Effector memory CD4-positive, alpha-beta T cell (primary cell): Measurements from ENCODE around the gene ABCA4.

Experiments
- DNase-seq, 3 donors: peaks; one replicate each; pipeline ENCODE4 v3.0.0-alpha.2; 2020
- H3K27ac ChIP-seq: 2 replicates; pipeline ENCODE4 v1.7.0; 2013; ENCODE audit warnings: mild to moderate bottlenecking, low read length, moderate library complexity; ENCODE audit not compliant: insufficient read depth, poor library complexity, severe bottlenecking
- H3K27me3 ChIP-seq: replicated peaks from 2 replicates; pipeline ENCODE4 v1.7.0; 2013; ENCODE audit warnings: mild to moderate bottlenecking, low read length; ENCODE audit not compliant: insufficient read depth, control insufficient read depth, poor library complexity, severe bottlenecking
- H3K36me3 ChIP-seq: 2 replicates; pipeline ENCODE4 v1.7.0; 2013; ENCODE audit warnings: mild to moderate bottlenecking, low read length, moderate library complexity; ENCODE audit not compliant: control insufficient read depth, insufficient read depth
- H3K4me1 ChIP-seq: 2 replicates; pipeline ENCODE4 v1.7.0; 2013; ENCODE audit warnings: low read length, mild to moderate bottlenecking; ENCODE audit not compliant: control insufficient read depth, insufficient read depth, poor library complexity, severe bottlenecking
- H3K4me3 ChIP-seq: 2 replicates; pipeline ENCODE4 v1.7.0; 2013; ENCODE audit warnings: low read length, low read depth, mild to moderate bottlenecking; ENCODE audit not compliant: insufficient read depth, poor library complexity, severe bottlenecking
- H3K9me3 ChIP-seq: 2 replicates; pipeline ENCODE4 v1.7.0; 2013; ENCODE audit warnings: mild to moderate bottlenecking, low read length, moderate library complexity; ENCODE audit not compliant: control insufficient read depth

The ABCA4 gene

DNA sequence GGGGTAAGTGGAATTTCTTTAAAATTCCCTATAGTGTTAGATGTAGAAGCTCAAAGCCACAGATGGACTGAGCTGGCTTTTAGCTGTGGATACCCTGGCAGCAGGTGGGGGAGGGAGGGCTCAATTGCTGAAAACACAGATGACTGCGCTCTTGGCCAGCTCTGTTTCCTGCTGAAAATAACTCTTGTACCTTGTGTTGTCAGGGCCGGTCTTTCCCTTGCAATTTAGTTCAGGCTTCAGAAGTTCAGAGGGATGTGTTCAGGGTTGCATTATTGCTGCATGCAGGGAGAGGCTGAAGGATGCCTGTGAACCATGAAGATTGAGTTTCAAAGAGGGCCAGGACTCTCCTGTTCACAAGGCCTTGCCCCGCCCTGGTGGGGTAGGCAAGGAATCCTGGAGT is 153.6 kb downstream of the ABCA4 start:
- Histone ChIP-seq H3K27me3 (no peaks in the 10 kb centered on the region), H3K36me3 (no peaks in the 10 kb centered on the region), H3K9me3 (no peaks in the 10 kb centered on the region), H3K27ac (no peak overlapping the region), H3K4me1 (no peaks in the 10 kb centered on the region), H3K4me3 (no peak overlapping the region)
- no peak for DNase-seq

DNA sequence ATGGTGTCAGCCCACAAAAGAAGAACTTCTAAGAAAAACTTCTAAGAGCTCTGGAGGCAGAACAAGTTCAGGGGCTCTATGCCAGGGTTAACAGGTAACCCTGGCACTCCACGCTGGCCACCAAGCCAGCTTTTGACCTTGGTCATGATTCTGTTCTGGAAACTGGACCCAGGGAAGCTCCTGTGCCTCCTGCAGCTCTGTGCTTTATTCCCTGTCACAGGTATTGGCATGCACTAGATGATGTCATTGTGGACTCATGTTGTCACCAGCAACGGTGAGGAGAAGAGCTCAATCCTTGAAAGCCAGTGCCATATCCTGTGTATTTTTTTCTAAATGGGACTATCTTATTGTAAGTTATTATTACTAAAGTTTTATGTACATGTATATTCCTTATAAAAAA is 155.1 kb downstream of the ABCA4 start:
- Histone ChIP-seq H3K9me3 (no peaks in the 10 kb centered on the region), H3K4me1 (no peaks in the 10 kb centered on the region), H3K27ac (no peak overlapping the region), H3K4me3 (no peak overlapping the region), H3K36me3 (no peaks in the 10 kb centered on the region), H3K27me3 (no peaks in the 10 kb centered on the region)
- DNase-seq = no peak

DNA sequence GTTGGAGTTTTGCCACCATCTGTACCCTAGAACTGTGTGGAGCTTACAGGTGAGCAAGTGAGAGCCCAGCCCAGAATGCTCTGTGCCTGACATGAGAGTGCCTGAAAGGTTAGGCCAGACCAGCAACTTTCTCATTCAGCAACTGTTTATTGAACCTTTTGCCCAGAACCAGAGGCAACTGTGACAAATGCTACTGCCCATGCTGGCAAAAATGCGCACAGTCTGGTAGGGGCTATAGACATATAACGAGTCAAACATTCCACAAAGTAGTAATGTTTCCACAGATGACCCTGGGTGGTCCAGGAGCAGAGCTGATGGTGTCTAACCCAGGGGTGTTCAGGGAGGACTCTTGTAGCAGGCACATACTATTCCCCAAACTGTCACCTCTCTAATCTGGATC is 155.7 kb downstream of the ABCA4 start:
- no peaks in the 10 kb centered on the region for H3K27me3 ChIP-seq
- no peak overlapping the region for H3K4me3 ChIP-seq
- no peak for DNase-seq
- no peaks in the 10 kb centered on the region for H3K4me1 ChIP-seq
- no peaks in the 10 kb centered on the region for H3K9me3 ChIP-seq
- no peak overlapping the region for H3K27ac ChIP-seq
- H3K36me3 ChIP-seq = no peaks in the 10 kb centered on the region

- H3K27me3 ChIP-seq = no peaks in the 10 kb centered on the region
- H3K9me3 ChIP-seq = no peaks in the 10 kb centered on the region
- no peak overlapping the region for H3K27ac ChIP-seq
- no peaks in the 10 kb centered on the region for H3K4me1 ChIP-seq
- DNase-seq = no peak
- H3K36me3 ChIP-seq = no peaks in the 10 kb centered on the region
- H3K4me3 ChIP-seq = no peak overlapping the region
Measured at GRCh38 chr1:93964777-93965200, 156.2 kb downstream of the ABCA4 start.

DNA sequence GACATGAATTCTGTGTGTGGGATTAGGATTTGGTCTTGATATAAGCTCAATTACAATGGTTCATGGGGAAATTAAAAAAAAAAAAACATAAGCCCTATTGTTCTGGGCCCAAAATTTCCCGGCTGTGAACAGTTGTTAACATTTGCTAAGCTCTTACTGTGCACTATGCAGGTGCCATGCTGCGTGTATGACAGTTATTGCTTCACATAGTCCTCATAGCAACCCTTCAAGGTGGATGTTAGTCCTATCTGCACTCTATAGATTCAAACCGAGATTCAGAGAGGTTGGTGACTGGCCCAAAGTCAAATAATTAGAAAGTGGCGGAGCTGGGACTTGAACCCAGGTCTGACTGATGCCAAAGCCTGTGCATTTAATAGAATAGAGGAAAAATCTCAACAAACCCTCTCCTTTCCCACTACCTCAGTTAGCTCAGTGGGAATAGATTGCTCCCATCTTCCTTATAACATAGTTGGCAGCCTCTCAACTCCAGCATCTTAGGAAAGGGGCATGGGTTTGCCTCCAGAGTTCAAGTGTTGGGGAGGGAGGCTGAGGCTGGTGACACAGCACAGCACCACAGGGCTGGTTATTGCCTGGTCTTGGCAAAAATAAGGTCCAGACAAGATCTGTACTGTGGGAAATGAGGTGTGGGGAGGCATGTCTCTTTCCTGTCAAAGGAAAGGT is 156.7 kb downstream of the ABCA4 start:
- H3K36me3 ChIP-seq = no peaks in the 10 kb centered on the region
- no peaks in the 10 kb centered on the region for H3K4me1 ChIP-seq
- no peak for DNase-seq
- H3K27me3 ChIP-seq = no peaks in the 10 kb centered on the region
- H3K4me3 ChIP-seq = no peak overlapping the region
- no peaks in the 10 kb centered on the region for H3K9me3 ChIP-seq
- H3K27ac ChIP-seq = no peak overlapping the region

DNA sequence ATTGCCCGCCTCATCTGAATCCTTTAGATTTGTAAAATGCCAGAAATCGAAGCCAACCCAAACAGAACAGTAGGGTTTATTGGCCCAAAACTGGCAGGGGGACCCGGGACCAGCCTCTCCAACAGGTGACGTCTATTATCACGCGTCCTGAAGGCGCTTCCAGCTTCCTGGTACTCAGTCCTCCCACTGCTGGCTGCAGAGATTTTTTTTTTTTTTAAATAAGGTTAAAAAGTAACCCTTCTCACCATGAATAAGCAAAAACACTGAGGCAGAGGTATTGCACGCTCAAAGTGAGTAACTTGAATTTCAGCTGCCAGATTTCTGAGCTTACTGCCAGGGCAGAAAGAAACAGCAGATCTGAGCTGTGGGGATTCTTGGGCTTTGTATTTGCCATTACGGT is 157.4 kb downstream of the ABCA4 start:
- no peak overlapping the region for H3K27ac ChIP-seq
- no peaks in the 10 kb centered on the region for H3K36me3 ChIP-seq
- H3K9me3 ChIP-seq = no peaks in the 10 kb centered on the region
- no peak for DNase-seq
- H3K4me3 ChIP-seq = no peak overlapping the region
- no peaks in the 10 kb centered on the region for H3K27me3 ChIP-seq
- no peaks in the 10 kb centered on the region for H3K4me1 ChIP-seq

DNA sequence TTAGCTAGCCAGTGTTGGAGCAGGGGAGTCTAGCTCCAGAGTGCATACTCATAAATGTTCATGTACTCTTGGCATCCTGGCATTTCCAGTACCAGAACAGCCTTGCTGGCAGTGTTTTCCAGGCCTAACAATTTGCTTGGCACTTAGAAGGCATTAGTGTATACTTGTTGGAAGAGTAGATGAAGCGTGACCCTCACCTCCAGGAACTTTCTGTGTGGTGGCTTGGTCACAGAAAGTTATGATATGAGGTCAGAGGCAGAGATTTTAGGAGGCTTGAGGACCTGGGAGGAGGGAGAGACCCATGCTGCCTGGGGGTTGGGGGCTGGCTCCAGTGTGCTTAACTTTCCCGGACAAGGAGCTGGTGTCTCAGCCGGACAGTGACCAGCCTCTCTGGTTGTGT is 159.0 kb downstream of the ABCA4 start:
- no peaks in the 10 kb centered on the region for H3K4me1 ChIP-seq
- no peaks in the 10 kb centered on the region for H3K9me3 ChIP-seq
- no peak for DNase-seq
- H3K27ac ChIP-seq = no peak overlapping the region
- H3K27me3 ChIP-seq = no peaks in the 10 kb centered on the region
- H3K36me3 ChIP-seq = no peaks in the 10 kb centered on the region
- no peak overlapping the region for H3K4me3 ChIP-seq

GRCh38 chr1:93961443-93961842 is 159.5 kb downstream of the ABCA4 start:
- no peaks in the 10 kb centered on the region for H3K36me3 ChIP-seq
- H3K9me3 ChIP-seq = peaks cover 4% of the 10 kb centered on the region
- H3K27ac ChIP-seq = no peak overlapping the region
- H3K4me1 ChIP-seq = no peaks in the 10 kb centered on the region
- H3K27me3 ChIP-seq = no peaks in the 10 kb centered on the region
- DNase-seq = no peak
- H3K4me3 ChIP-seq = no peak overlapping the region

DNA sequence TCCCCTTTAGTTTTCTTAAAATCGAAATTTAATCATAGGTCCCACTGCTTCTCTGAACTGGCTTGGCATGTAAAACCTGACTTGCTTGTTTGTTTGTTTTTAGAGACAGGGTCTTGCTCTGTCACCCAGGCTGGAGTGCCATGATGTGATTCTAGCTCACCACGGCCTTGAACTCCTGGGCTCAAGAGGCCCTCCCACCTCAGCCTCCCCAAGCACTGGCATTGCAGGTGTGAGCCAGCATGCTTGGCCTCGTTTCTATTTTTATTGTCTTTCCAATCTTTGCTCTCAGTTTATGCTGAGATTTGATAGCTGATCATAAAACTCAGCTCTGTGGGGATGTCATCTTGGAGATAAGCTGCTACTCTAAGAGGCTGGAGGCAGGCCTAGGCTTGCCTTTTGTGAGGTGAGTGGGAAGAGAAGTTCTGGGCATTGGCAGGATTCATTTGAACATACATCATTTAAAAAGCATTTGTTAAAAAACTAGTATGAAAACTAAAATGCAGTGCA is 160.3 kb downstream of the ABCA4 start:
- no peak overlapping the region for H3K27ac ChIP-seq

DNA sequence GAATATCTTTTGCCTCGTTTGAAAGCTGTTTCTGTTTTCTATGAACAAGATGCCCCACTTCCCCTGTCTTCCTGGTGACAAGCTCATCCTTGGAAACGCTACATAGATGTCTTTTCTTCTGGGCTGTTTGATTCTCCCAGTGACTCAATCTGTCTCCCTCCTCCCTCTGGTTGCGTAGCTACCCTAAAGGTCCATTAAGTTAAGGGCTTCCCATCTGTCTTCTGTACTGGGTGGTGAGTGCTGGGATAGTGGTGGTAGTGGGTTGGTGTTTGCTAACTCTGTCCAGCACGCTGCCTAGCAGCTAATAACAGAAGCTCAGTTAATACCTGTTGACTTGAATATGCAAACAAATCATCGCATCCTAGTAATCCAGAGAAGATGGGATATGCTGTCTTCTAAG is 161.5 kb downstream of the ABCA4 start:
- no peaks in the 10 kb centered on the region for H3K4me1 ChIP-seq
- DNase-seq = no peak
- H3K36me3 ChIP-seq = no peaks in the 10 kb centered on the region
- H3K9me3 ChIP-seq = peaks cover 5% of the 10 kb centered on the region
- H3K27me3 ChIP-seq = no peaks in the 10 kb centered on the region
- H3K4me3 ChIP-seq = no peak overlapping the region
- no peak overlapping the region for H3K27ac ChIP-seq

More for the DNA sequence above, 160.3 kb downstream of the ABCA4 start:
- Histone ChIP-seq H3K27me3 (no peaks in the 10 kb centered on the region), H3K9me3 (peaks cover 5% of the 10 kb centered on the region), H3K36me3 (no peaks in the 10 kb centered on the region), H3K4me1 (no peaks in the 10 kb centered on the region), H3K4me3 (no peak overlapping the region)
- no peak for DNase-seq
